Type B pancreatic cell (in vitro differentiated cells): ENCODE results near the gene CFAP57. TPM values are rescaled to one million over a fixed set of nuclear protein-coding genes. Genes with fewer than 3 reads are reported as not detected.

Experiments used
- DNase-seq: peaks from one replicate; pipeline ENCODE4 v3.0.0; 2021; ENCODE audit warnings: mixed read lengths; ENCODE audit not compliant: unreplicated experiment; ENCODE audit errors: extremely low spot score
- H3K27ac Mint-ChIP-seq: 2 replicates; pipeline ENCODE4 v1.8.0; 2021; ENCODE audit warnings: mild to moderate bottlenecking, mixed read lengths
- H3K27me3 Mint-ChIP-seq: 2 replicates; pipeline ENCODE4 v1.8.0; 2021; ENCODE audit warnings: mixed read lengths
- H3K36me3 Mint-ChIP-seq: 2 replicates; pipeline ENCODE4 v1.8.0; 2021; ENCODE audit warnings: mixed read lengths
- H3K4me1 Mint-ChIP-seq: one replicate; pipeline ENCODE4 v1.8.0; 2021; ENCODE audit warnings: mixed read lengths; ENCODE audit not compliant: unreplicated experiment
- H3K4me3 Mint-ChIP-seq: 2 replicates; pipeline ENCODE4 v1.8.0; 2021; ENCODE audit warnings: mild to moderate bottlenecking, mixed read lengths
- H3K9me3 Mint-ChIP-seq: 2 replicates; pipeline ENCODE4 v1.8.0; 2021; ENCODE audit warnings: mixed read lengths
- total RNA-seq: library from RNA; stranded (reverse); gene quantifications from 2 replicates; pipeline ENCODE4 v1.2.1, GENCODE V29; 2021; ENCODE audit warnings: low replicate concordance
- TF ChIP-seq, protein P1 (sequence below): fragments of 200-600 bp; sonication (generic); conservative IDR thresholded peaks from 2 replicates; pipeline ENCODE4 v1.5.0; 2021; ENCODE audit warnings: antibody characterized with exemption, mild to moderate bottlenecking

The CFAP57 gene
- total RNA-seq, 1 donor from 2014 or later, result 1.8 TPM

DNA sequence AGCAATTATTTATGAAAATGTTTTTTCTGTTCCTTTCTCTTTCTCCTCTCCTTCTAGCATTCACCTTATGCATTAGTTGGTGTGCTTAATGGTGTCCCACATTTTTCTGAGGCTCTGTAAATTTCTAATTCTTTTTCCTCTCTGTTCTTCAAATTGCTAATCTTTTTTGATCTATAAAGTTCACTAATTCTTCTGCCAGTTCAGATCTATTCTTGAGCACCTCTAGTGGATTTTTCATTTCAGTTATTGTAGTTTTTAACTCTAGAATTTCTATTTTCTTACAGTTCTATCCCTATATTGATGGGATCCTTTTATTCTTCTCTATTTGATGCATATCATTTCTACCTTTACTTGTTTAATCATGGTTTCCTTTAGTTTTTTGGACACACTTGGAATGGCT, 22.4 kb downstream of the CFAP57 start:
- no peaks in the 10 kb centered on the region for H3K4me1 Mint-ChIP-seq

DNA sequence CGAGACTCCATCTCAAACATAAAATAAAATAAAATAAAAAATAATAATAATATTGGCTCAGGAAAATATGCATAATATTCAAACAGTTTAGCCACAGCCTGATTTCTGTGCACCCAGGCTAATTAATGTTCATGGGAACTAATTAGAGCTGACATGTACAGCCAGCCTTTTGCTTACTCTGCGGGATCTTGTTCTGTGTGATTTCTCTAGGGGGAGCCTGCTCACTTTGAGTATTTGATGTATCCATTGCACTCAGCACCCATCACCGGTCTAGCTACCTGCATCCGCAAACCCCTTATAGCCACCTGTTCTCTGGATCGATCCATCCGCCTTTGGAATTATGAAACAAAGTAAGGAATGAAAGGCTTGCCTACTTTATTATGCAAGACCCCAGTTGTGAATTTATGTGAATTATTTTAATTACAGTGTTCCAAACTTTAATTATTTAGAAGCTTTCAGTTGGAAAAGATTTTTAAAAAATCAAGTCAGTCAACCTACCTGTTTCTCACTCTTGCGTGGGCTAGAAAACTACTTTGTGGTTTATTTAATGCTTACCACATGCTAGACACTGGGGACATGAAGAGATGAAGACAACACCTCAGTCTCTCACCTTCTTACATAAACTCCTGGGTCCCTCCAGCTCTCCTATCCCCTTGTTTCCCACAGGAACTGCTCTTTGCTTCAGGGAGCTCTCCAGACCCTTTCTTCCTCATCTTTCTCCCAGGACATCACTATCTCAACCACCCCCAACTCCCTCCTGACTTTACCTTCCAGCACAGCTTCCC, 25.4 kb downstream of the CFAP57 start:
- Mint-ChIP-seq H3K4me3 (no peak overlapping the region), H3K9me3 (peaks cover 5% of the 10 kb centered on the region), H3K36me3 (no peaks in the 10 kb centered on the region), H3K4me1 (no peaks in the 10 kb centered on the region), H3K27ac (no peak overlapping the region), H3K27me3 (no peaks in the 10 kb centered on the region)
- TF ChIP-seq, protein P1, sequence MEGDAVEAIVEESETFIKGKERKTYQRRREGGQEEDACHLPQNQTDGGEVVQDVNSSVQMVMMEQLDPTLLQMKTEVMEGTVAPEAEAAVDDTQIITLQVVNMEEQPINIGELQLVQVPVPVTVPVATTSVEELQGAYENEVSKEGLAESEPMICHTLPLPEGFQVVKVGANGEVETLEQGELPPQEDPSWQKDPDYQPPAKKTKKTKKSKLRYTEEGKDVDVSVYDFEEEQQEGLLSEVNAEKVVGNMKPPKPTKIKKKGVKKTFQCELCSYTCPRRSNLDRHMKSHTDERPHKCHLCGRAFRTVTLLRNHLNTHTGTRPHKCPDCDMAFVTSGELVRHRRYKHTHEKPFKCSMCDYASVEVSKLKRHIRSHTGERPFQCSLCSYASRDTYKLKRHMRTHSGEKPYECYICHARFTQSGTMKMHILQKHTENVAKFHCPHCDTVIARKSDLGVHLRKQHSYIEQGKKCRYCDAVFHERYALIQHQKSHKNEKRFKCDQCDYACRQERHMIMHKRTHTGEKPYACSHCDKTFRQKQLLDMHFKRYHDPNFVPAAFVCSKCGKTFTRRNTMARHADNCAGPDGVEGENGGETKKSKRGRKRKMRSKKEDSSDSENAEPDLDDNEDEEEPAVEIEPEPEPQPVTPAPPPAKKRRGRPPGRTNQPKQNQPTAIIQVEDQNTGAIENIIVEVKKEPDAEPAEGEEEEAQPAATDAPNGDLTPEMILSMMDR, result no peak
- no peak for DNase-seq

More for the DNA sequence above, 22.4 kb downstream of the CFAP57 start:
- H3K27ac Mint-ChIP-seq, result no peak overlapping the region
- H3K9me3 Mint-ChIP-seq, result peaks cover 13% of the 10 kb centered on the region
- peaks cover 3% of the 10 kb centered on the region for H3K36me3 Mint-ChIP-seq
- DNase-seq, result no peak
- no peaks in the 10 kb centered on the region for H3K27me3 Mint-ChIP-seq
- no peak overlapping the region for H3K4me3 Mint-ChIP-seq
- TF ChIP-seq, protein P1, result no peak

DNA sequence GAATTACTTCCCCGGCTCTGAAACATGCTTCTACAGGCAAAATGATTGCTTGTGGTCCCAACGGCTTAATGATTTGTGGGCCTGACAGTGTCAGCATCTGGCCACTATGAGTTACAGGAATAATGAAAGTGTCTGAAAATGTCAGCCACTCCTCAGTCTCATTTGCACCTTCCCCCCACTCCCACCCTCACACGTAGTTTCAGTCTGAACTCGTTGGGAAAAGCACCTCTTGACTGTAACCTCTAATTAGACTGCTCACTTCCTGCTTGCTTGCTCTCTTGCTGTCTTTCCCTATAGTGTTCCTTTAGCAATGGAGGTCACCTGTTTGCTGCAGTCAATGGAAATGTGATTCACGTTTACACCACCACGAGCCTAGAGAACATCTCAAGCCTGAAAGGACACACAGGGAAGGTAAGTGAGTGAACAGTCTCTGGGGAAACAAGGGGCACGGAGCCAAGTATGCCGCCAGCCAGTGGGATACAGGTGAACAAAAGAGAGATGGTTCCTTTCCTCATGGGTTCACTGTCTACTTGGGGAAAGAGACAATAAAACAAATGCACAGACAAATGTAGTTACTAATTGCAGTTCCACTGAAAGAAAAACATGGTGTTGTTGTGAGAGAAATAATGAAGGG, 27.1 kb downstream of the CFAP57 start:
- peaks cover 2% of the 10 kb centered on the region for H3K36me3 Mint-ChIP-seq
- TF ChIP-seq, protein P1, result no peak
- peaks cover 10% of the 10 kb centered on the region for H3K9me3 Mint-ChIP-seq
- no peak overlapping the region for H3K27ac Mint-ChIP-seq
- no peak for DNase-seq
- H3K27me3 Mint-ChIP-seq, result no peaks in the 10 kb centered on the region
- no peaks in the 10 kb centered on the region for H3K4me1 Mint-ChIP-seq
- no peak overlapping the region for H3K4me3 Mint-ChIP-seq

DNA sequence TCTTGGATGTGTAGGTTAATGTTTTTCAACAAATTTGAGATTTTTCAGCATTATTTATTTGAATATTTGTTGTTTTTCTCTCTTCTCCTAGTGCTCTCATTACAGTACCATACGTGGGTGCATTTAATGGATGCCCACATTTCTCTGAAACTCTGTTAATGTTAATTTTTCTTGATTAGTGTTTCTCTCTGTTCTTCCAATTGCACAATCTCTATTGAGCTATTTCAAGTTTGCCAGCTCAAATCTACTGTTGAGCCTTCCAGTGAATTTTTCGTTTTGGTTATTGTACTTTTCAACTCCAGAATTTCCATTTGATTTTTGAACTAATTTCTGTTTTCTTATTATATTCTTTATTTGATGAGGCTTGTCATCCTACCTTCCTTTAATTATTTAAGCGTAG, 31.7 kb downstream of the CFAP57 start:
- Mint-ChIP-seq H3K4me3 (no peak overlapping the region), H3K9me3 (peaks cover 14% of the 10 kb centered on the region), H3K27ac (no peak overlapping the region), H3K27me3 (no peaks in the 10 kb centered on the region), H3K36me3 (peaks cover 5% of the 10 kb centered on the region), H3K4me1 (peaks cover 14% of the 10 kb centered on the region)
- TF ChIP-seq, protein P1, result no peak
- DNase-seq, result no peak

DNA sequence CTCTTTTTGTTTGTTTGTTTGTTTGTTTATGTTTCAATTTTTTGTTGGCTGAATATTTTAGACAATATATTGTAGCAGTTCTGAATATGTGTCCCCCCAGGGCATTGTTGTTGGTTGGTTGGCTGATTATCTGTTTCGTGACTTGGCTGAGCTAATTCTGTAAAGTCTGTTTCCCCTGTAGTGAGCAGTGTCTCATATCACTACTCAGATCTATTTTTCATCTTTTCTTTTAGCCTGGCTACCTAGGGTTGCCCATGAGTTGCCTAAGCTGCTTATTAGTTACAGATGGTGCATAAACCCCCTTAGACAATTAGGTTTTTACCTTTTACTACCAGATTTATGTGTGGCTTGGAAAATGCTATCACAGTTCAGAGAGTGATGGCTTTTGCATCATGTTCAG, 32.3 kb downstream of the CFAP57 start:
- peaks cover 5% of the 10 kb centered on the region for H3K36me3 Mint-ChIP-seq
- H3K27ac Mint-ChIP-seq, result no peak overlapping the region
- H3K9me3 Mint-ChIP-seq, result peaks cover 14% of the 10 kb centered on the region

More for the DNA sequence above, 32.3 kb downstream of the CFAP57 start:
- H3K4me1 Mint-ChIP-seq, result peaks cover 14% of the 10 kb centered on the region
- H3K27me3 Mint-ChIP-seq, result no peaks in the 10 kb centered on the region
- DNase-seq, result no peak
- TF ChIP-seq, protein P1, result no peak
- H3K4me3 Mint-ChIP-seq, result no peak overlapping the region
